NCI-H69 (cell line): ENCODE data around the gene CYP26B1.
A peak's percentile ranks its signal among the peaks of the same experiment; 100 is the strongest.

ENCODE experiments used
- DNase-seq: peaks from one replicate; lab custom pipeline; 2025; lab: John Stamatoyannopoulos, UW

CYP26B1 gene, protein sequence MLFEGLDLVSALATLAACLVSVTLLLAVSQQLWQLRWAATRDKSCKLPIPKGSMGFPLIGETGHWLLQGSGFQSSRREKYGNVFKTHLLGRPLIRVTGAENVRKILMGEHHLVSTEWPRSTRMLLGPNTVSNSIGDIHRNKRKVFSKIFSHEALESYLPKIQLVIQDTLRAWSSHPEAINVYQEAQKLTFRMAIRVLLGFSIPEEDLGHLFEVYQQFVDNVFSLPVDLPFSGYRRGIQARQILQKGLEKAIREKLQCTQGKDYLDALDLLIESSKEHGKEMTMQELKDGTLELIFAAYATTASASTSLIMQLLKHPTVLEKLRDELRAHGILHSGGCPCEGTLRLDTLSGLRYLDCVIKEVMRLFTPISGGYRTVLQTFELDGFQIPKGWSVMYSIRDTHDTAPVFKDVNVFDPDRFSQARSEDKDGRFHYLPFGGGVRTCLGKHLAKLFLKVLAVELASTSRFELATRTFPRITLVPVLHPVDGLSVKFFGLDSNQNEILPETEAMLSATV

DNA sequence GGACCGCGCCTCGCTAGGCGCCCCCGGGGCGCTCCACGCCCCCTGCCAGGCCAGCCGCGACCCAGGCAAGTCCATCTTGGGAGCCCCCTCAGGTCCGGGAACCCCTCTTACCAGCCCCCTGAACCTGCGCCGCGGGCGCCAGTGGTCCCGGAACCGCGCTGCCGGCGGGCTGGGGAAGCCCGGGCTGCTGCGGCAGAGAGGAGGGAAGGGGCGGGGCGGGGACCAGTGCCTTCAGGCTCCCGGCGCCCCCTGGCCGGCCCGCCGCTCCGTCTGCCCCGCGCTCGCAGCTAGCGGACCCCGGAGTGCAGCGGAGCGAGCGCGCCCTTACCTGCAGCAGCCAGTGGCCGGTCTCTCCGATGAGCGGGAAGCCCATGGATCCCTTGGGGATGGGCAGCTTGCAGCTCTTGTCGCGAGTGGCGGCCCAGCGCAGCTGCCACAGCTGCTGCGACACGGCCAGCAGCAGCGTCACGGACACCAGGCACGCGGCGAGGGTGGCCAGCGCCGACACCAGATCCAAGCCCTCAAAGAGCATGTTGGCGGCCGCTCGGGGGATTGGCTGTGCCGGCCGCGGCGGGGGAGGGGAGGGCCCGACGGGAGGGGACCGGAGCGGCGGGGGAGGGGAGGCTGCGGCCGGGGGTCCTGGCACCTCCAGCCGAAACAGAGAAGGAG lies at the start of gene CYP26B1:
Gene CYP26B1 (minus strand): TSS at position 560 of the 669 bp plus-strand sequence. CDS start 28 bp downstream, at position 532.
- peak; percentile 5 for DNase-seq

DNA sequence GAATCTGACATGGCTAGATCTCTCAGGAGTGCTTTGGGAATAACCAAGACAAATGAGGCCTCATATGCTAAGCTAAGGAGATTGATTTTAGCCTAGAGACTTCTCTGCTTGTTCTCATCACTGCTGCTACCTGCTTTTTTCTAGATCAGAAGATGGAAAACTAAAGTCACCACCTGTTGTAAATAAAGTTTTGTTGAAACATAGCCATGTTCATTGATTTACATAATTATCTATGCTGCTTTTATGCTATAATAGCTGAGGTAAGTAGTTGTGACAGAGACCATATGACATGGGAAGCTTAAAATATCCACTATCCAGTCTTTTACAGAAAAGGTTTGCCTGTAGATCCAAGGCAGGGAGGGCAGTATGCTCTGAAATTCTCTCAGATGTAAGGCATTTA lies 46.1 kb upstream of the CYP26B1 start:
- DNase-seq = no peak

DNA sequence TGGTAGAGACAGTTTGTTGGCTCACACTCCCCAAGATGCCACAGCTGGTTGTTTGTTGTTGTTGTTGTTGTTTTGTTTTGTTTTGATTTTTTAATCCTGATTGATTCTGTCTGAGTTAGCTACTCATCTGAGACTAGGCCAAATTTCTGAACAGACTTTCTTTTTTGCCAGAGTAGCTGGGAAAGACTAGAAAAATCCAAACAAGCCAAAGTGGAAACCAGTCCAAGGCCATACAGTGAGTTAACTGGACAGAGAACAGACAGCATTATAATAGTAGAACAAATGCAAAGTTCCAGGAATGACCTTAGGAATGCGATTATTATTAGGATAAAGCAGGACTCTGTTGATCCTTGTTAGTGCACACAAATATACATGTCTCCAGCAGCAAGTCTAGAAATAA lies 43.8 kb upstream of the CYP26B1 start:
- DNase-seq = no peak

DNA sequence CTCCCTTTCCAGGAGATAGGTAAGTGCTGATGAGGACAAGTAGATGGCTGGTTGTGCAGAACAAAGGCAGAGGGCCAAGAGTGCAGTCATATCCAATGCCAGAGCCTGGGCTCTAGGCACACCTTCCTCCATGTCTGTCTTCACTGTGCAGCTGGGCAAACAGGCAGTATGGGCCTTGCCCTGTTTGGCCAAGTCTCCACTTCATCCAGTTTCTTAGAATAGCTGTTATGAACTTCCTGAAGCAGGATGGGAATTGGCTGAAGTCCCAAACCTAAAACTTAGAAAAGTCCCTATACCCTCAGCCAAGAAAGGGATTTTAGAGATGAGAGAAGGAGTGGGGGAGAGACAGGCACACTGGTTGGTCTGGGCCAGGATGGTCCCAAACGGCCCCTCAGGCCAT lies 37.5 kb upstream of the CYP26B1 start:
- DNase-seq = no peak

DNA sequence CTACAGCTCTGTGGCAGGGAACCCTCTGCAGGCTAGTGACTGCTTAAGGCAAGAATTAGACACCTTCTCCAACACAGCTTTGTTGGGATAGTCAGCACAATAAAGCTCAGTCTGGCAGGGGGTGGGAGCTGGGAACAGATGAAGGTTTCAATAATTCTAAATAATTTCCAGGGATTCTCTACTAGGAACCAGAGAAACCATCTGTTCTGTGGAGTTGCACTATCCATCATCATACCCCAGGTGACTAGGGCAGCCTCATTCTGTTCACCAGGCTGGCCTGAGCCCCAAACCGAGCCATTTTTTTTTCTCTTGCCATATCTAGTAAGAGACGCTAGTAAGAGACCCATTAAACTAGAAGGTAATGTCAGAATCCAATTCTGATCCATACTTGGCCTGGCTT lies 35.8 kb upstream of the CYP26B1 start:
- no peak for DNase-seq

DNA sequence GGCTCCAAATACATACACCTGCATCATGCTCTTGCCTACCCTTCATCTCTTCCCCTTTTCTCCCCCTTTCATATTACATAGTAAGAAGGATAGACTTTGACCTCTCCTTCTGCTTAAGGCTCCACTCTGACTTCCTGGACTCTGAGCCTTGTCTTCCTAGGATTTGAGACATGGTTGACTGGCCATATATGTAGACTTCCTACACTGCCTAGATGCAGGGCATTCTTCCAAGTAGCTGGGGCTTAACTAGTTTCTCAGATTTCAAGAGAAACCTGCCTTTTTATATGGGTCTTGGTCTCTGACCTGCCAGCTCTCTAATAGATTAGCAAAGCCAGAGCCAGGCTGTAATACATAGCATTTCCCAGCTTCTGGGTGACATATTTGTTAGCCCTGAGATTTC lies 35.4 kb upstream of the CYP26B1 start:
- no peak for DNase-seq

DNA sequence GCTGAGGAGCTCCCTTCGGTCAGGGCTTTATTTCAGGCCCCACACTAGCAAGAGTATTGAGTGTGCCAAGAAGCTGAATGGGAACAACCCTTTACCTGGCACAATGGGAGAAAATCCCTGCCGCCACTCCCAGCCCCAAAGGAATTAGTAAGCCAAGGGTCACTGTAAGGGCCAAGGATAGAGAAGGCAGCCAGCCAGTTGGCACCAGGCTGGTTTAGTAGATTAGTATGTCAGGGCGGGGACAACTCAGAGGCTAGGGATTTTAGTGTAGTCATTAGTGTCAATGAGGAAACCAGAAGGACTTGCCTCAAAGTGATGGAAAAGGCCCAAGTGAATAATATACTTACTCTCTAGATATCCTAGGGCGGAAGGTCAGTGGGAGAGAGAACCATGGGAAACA lies 34.9 kb upstream of the CYP26B1 start:
- no peak for DNase-seq

DNA sequence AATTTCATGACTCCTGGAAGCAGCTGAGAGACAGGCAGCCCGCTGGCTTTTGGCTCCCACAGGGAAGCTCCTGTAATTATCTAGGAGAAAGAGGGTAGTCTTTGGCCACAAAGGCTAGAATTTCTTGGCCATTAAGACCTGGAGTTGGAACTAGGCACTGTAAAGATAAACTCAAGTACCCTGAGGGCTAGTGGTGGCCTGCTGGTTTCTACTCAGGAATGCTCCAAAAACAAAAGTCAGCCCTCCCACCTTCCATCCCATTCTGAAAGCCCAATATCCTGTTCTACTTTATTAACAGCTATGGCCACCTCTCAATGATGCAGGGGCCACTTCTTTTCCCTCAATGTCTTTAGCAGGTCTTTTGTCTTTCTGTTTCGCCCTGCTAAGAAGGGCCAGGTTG lies 34.0 kb upstream of the CYP26B1 start:
- DNase-seq = peak; percentile 0

DNA sequence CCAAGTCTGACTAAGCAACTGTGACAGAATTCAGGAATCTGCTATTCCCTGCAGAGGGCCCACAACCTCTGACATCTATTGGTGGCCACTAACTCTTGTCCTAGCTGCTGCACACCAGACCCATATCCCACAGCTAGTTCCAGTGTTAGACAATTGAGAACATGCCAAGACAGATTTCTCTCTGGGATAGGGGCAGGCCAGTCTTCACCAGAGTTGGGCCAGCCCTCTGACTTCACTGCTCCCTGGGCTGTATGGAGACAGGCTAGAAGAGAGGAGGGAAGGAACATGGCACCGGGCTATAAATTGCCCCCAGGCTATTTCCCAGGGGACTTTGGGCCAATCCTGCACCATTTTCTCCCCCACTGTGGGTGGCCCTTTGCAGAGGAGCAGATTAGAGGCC lies 32.7 kb upstream of the CYP26B1 start:
- DNase-seq = no peak

DNA sequence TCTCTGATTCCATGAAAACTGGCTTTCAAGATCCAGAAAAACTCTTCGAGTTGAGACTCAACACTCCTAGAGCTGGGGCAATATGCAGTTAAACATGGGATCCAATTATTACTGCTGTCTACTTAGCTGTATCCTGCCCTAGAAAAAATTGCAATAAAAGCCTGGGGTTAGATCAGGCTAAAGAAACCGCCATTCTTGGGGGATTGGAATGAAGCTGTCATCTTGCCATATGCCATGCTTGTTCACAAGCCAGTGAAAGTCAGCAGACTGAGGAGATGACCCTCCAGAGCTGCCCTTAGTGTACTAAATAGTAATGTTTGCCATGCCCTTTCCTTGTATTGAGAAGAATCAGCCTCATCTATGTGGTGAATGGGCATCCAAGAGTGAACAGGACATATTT lies 30.9 kb upstream of the CYP26B1 start:
- no peak for DNase-seq

DNA sequence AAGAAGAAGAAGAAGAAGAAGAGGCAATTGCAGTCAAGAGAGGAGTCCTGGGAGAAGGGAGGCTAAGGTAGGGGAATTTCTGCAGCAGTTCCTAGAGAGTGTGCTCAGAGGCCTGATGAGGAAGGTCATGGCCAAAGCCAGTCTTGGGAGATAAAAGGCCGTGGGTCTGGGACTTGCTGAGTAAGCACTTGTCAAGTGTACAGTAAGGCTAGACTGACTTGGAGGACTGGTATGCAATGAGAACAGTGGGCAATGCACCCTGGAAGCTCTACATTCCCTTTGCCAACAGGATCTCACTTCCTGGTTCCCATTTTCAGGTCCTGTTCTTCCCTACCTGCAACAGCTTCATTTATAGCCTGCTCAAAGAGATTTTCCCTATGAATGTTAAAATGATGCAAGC lies 28.6 kb upstream of the CYP26B1 start:
- no peak for DNase-seq

DNA sequence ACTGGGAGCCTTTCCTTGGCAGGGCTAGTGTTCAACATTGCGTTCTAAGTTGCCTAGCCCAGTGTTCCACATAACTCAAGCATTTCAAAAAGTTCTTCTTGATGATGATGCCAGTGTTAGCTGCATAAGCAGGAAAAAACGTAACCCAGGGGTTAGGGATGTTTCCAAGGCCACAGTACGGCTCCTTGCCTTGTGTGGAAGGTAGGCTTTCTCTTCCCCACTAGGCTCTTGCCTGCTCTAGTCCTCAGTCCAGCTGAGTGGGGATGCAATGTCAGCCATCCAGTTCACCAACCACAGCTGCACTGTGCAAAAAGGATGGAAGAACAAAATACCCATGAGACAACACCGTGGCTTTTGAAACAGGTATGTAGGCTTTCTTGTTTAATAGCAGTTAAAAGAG lies 28.0 kb upstream of the CYP26B1 start:
- DNase-seq = no peak

DNA sequence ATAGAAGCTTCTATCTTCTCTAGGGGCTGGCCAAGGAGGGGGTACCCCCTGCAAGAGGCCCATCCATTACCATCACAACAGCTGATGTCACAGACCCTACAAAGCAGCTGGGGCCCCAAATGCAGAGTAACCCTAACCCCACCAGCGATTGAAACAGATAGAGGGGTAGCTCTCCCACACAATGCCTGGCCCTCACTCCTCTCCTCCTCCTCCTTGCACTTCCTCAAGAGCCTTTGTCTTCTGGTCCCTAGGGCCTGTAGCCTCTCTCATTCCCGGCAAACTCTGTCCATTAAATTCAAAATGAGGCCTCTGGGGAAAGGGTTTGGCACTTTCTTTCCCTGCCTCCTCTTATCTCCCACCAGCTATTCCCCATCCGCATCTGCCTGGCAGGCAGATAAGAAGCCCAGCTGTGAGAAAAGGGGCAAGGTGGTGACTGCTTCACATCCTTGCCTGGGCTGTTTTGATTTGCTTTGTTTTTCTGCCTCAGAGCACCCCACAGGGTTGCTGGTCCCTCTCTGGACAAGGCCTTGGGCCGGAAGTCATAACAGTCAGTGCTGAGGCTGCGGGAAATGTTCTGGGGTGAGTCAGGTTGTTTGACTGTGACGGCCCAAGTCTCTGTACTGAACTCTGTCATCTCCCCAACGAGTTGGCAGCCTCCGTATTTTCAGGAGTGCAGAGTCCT lies 26.1 kb upstream of the CYP26B1 start:
- peak; percentile 5 for DNase-seq

DNA sequence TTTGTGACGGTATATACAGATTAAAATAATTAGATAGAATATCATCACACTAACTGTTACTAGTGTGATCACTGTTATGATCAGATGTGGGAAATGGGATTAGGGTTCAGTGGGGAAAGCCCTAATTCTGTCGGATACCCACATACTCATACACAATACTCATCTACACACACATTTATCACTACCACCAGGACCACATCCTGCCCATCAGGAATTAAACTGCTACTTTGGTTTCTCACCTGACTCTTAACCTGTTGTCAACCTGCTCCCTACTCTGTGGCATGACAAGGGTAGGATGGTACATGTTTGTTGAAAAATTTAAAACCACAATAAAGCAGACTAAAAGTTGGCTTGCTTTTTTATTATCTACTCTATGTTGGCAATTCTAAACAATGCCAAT lies 24.8 kb upstream of the CYP26B1 start:
- DNase-seq = no peak

DNA sequence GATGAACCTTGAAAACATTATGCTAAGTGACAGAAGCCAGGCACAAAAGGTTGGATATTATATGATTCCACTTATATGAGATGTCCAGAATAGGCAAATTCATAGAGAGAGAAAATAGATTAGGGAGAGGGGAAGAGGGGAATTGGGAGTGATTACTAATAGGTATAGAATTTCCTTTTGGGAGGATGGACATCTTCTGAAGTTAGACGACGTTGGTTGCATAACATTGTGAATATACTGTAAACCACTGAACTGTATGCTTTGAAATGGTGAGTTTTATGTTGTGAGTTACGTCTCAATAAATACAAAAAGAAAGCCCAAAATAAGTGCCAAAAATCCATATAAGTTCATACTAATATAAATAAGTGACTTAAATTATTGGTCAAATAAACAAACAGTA lies 18.6 kb upstream of the CYP26B1 start:
- DNase-seq = no peak

DNA sequence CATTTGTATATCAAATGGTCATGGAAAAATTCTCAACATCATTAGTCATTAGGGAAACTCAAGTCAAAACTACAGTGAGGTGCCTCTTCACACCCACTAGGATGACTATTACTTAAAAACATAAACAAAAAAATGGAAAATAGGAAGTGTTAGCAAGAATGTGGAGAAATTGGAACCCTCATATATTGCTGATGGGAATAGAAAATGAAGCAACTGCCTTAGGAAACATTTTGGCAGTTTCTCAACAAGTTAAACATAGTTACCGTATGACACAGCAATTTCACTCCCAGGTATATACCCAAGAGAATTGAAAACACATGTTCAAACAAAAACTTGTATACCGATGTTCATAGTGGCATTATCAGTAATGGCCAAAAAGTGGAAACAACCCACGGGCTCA lies 18.1 kb upstream of the CYP26B1 start:
- DNase-seq = peak; percentile 5

DNA sequence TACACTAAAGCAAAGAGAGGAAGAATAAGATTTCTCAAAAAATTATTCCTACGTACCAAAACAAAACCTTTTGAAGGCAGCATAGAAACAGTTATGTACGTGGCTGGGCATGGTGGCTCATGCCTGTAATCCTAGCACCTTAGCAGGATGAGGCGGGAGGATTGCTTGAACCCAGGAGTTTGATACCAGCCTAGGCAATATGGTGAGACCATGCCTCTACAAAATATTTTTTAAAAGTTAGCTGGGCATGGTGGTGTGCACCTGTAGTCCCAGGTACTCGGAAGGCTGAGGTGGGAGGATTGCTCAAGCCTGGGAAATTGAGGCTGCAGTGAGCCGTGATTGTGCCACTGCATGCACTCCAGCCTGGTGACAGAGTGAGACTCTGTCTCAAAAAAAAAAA lies 14.9 kb upstream of the CYP26B1 start:
- no peak for DNase-seq

DNA sequence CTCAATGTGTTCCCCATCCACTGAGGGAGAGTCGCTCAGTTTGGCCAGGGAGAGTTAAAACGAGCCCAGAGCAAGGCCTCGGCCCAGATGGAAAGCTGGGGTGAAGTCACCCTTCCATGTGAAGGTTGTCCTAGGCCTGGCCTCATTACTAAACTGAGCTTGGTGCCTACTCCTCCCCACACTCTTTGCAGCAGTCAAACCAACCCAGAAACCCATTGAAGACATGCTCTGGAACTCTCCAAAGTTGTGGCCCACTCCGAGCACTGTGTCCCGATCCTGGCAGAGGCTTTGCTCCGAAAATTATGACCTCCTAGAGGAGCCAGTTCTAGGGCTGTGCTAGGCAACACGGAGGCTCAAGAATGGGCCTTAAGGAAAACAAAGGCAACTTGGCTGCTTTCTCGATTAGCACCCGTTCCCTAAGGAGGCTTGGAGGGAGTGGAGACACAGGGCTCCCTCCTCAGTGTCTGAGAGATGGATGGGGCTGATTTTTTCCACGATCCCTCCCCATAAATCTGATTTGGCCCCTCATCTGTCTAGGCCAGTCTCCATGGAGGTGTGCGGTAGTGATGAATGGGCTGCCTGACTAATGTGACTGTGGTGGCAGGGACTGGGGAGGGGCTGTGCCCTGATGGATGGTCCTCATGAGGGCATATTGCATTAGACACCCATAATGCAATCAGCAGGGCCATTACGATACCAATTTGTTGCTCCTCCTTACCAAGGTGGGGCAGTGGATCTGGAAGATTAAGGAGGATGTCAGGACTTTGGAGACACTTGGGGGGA lies 11.7 kb upstream of the CYP26B1 start:
- DNase-seq = no peak

DNA sequence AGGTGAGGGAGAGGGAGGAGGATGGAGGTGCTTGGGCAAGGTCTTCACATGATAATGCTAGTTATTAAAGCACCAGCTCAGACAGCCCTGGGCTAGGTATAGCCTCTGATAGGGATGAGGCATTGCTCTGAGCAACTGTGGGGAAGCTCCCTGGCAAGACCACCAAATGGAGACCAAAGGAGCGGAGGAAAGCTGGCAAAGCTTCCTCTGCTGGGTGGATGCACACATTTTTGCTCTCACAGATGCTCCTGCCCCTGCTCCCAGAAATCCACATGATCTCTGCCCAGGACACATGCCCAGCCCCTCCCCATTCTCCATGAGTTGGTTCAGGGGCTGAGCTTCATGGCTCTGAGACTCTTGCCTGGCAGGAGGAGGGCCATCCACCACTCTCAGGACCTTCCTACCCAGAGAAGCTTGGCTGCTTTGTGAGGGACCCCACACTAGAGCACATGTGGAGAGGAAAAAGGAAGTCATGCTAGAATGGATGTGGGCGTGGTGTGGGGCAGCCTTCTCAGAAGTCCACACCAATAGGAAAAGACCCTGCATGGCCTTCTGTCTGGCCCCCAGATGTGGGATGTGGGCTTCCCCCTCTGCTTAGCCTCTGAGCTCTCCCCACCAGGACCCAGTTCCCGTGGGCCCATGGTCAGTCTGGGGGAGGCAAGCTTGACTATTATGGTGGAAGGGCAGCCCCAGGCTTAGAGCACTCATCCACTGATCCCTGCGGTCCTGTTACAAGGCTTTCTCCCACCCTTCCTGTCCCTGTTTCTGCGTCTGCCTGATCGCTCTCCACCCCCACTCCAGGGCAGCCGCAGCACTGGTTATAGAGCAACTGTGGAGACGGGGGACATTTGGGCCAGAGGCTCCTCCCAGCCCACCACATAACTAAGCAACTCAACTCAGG lies 10.5 kb upstream of the CYP26B1 start:
- DNase-seq = no peak

DNA sequence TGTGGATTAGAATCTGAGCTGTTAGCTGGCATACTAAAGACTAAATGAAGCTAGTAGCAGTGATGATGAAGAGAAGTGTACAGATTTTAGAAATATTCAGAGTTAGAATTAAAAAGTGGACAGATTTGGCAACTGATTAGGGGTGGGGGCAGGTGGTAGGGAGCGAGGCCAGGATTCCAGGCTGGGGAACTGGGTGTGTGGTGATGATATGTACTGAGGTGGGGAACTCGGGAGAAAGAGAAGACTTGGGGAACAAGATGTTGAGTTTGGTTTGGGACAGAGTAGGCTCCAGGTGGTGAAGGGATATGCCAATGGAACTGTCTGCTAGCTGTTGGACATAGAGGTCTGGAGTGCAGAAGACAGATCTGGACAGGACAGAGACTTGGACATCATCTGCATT lies 9.2 kb upstream of the CYP26B1 start:
- no peak for DNase-seq

DNA sequence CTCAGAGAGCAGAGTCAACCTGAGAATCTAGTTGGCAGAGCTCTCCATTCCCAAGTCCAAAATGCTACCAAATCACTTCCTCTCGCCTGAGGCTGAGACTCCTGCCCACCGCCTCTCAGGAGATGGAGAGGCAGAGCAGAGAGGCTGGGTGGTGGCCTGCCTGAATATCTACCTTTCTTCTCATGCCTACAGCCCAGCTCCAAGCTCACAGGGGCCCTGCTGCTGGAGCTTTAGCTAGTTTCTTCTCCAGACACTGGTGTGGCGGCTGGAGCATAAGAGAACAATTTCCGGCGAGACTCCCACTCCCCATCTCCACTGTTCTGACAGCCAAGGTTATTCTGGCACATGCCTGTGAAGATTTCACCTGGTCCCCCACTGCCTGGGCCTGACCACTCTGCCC lies 8.1 kb upstream of the CYP26B1 start:
- DNase-seq = no peak
